GM12873 (cell line): ENCODE results near the gene HAO2.

ENCODE experiments used
- TF ChIP-seq, protein P1 (sequence below): IDR thresholded peaks from 2 replicates; pipeline ENCODE4 v1.5.1; 2012; ENCODE audit warnings: low read depth, mild to moderate bottlenecking, moderate library complexity, low read length, control low read depth; ENCODE audit not compliant: insufficient read depth; ENCODE audit errors: missing control alignments

The HAO2 gene

DNA sequence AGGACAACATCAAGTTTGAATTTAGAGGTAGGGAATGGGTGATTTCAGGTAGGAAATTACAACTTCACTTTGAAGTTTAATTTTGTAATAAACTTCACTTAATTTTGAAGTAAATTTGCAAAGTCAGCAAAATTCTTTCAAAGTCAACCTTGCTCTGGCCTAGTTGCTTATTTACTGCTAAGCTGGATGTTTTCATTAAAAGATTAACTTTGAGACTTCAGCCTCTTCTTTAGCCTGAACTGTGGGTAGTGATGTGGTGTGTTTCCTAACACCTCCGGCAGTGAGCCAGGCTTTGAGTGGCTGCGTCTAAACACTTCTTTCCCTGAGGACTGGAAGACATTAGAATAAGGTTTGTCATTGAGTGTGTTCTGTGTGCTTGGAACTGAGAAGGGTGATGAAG lies at the start of gene HAO2:
TSS of gene HAO2 (plus strand) at position 232 of the 400 bp plus-strand sequence. CDS start 12,301 bp downstream, outside the sequence.
- TF ChIP-seq, protein P1, sequence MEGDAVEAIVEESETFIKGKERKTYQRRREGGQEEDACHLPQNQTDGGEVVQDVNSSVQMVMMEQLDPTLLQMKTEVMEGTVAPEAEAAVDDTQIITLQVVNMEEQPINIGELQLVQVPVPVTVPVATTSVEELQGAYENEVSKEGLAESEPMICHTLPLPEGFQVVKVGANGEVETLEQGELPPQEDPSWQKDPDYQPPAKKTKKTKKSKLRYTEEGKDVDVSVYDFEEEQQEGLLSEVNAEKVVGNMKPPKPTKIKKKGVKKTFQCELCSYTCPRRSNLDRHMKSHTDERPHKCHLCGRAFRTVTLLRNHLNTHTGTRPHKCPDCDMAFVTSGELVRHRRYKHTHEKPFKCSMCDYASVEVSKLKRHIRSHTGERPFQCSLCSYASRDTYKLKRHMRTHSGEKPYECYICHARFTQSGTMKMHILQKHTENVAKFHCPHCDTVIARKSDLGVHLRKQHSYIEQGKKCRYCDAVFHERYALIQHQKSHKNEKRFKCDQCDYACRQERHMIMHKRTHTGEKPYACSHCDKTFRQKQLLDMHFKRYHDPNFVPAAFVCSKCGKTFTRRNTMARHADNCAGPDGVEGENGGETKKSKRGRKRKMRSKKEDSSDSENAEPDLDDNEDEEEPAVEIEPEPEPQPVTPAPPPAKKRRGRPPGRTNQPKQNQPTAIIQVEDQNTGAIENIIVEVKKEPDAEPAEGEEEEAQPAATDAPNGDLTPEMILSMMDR, result no peak

- TF ChIP-seq, protein P1, result no peak
Observed at GRCh38 chr1:119320100-119320499, 48.5 kb upstream of the HAO2 start.

DNA sequence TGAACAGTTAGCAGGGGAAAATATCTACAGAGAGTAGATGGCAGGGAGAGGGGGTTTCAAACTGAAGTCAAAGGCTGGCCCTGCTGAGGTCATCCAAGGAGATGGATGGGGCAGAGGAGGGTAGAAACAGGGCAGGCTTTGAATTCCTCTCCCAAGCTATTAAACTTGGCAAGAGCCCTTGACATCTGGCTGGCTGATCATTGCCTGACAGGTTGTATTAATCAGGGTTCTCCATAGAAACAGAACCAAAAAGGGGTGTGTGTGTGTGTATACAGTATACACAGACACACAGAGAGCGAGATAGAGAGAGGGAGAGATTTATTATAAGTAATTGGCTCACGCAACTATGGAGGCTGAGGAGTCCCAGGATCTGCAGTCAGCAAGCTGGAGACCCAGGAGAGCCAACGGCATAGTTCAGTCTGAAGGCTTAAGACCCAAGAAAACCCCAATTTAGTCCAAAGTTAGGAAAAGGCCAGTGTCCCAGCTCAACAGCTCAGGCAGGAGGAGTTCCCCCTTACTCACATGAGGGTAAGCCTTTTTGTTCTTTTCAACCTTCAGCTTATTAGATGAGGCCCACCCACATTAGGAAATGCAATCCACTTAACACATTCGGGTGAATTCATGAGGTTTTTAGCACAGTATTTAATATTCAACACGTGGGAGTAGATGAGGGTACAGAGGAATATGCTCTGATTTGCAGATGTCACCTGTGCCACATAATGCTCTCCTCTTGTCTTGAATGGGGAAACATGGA lies 46.7 kb upstream of the HAO2 start:
- TF ChIP-seq, protein P1, result no peak

GRCh38 chr1:119323216-119323982 lies 45.2 kb upstream of the HAO2 start:
- TF ChIP-seq, protein P1, result no peak

DNA sequence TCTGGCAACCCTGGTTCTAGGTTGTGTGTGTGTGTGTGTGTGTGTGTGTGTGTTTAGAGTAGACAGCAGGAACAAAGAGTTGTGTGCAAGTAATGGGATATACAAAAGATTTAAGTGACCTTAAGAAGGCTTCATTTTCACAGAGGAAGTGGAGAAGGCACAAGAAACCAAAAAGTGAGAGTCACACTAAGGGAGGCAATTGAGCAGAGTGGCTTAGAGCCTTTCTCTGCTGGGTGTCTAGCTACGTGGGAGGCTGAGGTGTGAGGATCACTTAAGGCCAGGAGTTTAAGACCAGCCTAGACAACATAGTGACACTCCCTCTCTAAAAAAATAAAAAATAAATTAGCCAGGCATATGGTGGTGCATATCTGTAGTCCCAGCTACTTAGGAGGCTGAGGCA lies 44.4 kb upstream of the HAO2 start:
- TF ChIP-seq, protein P1, result no peak

- TF ChIP-seq, protein P1, result no peak
Observed at GRCh38 chr1:119326251-119326650, 42.3 kb upstream of the HAO2 start.

DNA sequence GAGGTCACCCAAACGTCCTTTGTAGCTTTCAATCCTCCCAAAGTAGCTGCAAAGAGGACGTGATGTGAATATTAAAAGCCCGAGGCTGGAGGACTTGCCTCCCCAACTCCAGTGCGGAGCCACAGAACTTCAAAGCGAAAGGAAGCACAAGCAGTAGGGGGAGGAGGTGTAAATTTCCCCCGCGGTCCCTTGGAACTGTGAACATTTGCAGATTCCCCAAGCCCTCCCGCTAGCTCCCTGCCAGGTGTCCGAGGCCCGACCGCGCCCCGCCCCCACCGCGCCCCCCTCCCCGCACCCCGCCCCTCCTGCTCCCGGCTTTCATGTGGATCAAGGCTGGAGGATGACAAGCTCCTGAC lies 41.5 kb upstream of the HAO2 start:
- TF ChIP-seq, protein P1, result no peak
